Right lobe of liver (tissue), 6 donors: ENCODE measurements around the gene NUP188. TPM values are rescaled to one million over a fixed set of nuclear protein-coding genes. Genes with fewer than 3 reads are reported as not detected.

ENCODE experiments used
- ATAC-seq, 4 donors: fragments of 200-7000 bp; cut with Tn5 transposase; one replicate each; pipeline ENCODE4 v1.9.1; 2020; ENCODE audit warnings: mild to moderate bottlenecking in 4 of 4, moderate library complexity in 4 of 4
- DNase-seq, 3 donors: peaks; one replicate each; pipeline ENCODE4 v3.0.0-alpha.2; 2020
- H3K27ac ChIP-seq, 3 donors: fragments of 200-600 bp; one replicate each; pipeline ENCODE4 v1.8.0; 2022
- H3K27me3 ChIP-seq, 2 donors: fragments of 200-600 bp; one replicate each; pipeline ENCODE4 v1.8.0; 2022
- H3K36me3 ChIP-seq, 4 donors: fragments of 200-600 bp; sonication (generic) in 1 of 4; one replicate each; pipeline versions ENCODE4 v1.5.1 to v1.8.0; 2017 to 2022; ENCODE audit warnings: control low read depth in 1 of 4
- H3K4me1 ChIP-seq, 4 donors: fragments of 200-600 bp; sonication (generic) in 1 of 4; one replicate each; pipeline versions ENCODE4 v1.5.1 to v1.8.0; 2017 to 2022; ENCODE audit warnings: control low read depth in 1 of 4
- H3K4me3 ChIP-seq, 3 donors: fragments of 200-600 bp; one replicate each; pipeline ENCODE4 v1.8.0; 2022
- H3K9me3 ChIP-seq, 4 donors: fragments of 200-600 bp; sonication (generic) in 1 of 4; one replicate each; pipeline versions ENCODE4 v1.5.1 to v1.8.0; 2017 to 2022; ENCODE audit warnings: control low read depth in 1 of 4
- POLR2A ChIP-seq: fragments of 450-650 bp; IDR thresholded peaks from one replicate; pipeline ENCODE4 v1.6.1; 2017; ENCODE audit warnings: antibody characterized with exemption, mild to moderate bottlenecking
- WGBS: methylation state at CpG from one replicate; pipeline ENCODE4 v1.1.6; 2018; ENCODE audit warnings: low coverage, low lambda C conversion rate; ENCODE audit not compliant: insufficient coverage; ENCODE audit errors: missing lambda C conversion rate; 5-methylcytosine and 5-hydroxymethylcytosine counted together
- intact Hi-C, 2 donors: fragments of 100-400 bp; cut with DNase I; formaldehyde crosslinking; loops; one replicate each; pipeline versions ENCODE4 v1.11.2 to v1.14.1; 2022
- total RNA-seq, 6 experiments: library from RNA; depleted of rRNA in 2 of 6; stranded (reverse); fragments of >200 nt in 2 of 6; fragmentation: NEBNext Ultra II Directional in 3 of 6; extraction: Animal tissue kit (Norgen Biotek cat#: 25700) in 3 of 6; gene quantifications; one replicate each; pipeline versions ENCODE4 v1.1.0 to v1.2.4, GENCODE V29; 2016 to 2023
- TF ChIP-seq, protein P1 (sequence below), 4 donors: fragments of 200-600 bp in 3 of 4; fragments of 450-650 bp in 1 of 4; IDR thresholded peaks; one replicate each; pipeline versions ENCODE4 v1.5.1 to v1.8.0; 2016 to 2022; ENCODE audit warnings: antibody characterized with exemption in 4 of 4, mild to moderate bottlenecking in 2 of 4
- donor health status: DM: no; HTN: yes; CAD: no.
- donor health status: DM: no; HTN: no; CAD: no.
- donor health status: DM: no; HTN: no; CAD: no.
- donor health status: DM: no; HTN: yes; CAD: no.
- donor health status: DM: no; HTN: yes; CAD: no.

NUP188 gene
- total RNA-seq, 6 experiments from 2014 or later, result 10.5 to 18.7 (median 15.6) TPM

DNA sequence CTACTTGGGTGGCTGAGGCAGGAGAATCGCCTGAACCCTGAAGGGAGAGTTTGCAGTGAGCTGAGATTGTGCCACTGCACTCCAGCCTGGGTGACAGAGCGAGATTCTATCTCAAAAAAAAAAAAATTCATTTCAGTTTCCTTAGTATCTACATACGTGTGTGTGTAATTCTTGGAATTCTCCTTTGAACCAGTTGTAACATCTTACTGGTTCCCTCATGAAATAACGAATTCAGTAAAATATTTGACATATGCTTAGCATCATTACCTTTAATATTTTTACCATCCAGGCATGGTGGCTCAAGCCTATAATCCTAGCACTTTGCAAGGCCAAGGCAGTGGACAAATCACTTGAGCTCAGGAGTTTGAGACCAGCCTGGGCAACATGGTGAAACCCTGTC, 17.9 kb upstream of the NUP188 start:
- no peak overlapping the region for H3K4me3 ChIP-seq
- ATAC-seq, result no peak
- WGBS, result 81% methylated on average over 4 of the region's 4 CpGs
- H3K9me3 ChIP-seq, result no peaks in the 10 kb centered on the region
- no peak for TF ChIP-seq POLR2A
- TF ChIP-seq, protein P1, sequence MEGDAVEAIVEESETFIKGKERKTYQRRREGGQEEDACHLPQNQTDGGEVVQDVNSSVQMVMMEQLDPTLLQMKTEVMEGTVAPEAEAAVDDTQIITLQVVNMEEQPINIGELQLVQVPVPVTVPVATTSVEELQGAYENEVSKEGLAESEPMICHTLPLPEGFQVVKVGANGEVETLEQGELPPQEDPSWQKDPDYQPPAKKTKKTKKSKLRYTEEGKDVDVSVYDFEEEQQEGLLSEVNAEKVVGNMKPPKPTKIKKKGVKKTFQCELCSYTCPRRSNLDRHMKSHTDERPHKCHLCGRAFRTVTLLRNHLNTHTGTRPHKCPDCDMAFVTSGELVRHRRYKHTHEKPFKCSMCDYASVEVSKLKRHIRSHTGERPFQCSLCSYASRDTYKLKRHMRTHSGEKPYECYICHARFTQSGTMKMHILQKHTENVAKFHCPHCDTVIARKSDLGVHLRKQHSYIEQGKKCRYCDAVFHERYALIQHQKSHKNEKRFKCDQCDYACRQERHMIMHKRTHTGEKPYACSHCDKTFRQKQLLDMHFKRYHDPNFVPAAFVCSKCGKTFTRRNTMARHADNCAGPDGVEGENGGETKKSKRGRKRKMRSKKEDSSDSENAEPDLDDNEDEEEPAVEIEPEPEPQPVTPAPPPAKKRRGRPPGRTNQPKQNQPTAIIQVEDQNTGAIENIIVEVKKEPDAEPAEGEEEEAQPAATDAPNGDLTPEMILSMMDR (IDR thresholded peaks at IDR 0.05), result no peak
- H3K27me3 ChIP-seq, result no peaks in the 10 kb centered on the region
- no peak for DNase-seq
- H3K36me3 ChIP-seq, result peaks cover 0 to 11% (median under 1%) of the 10 kb centered on the region in 4 donors
- intact Hi-C loops, result no loop called here
- peaks cover 0 to 15% (median 0%) of the 10 kb centered on the region in 4 donors for H3K4me1 ChIP-seq
- H3K27ac ChIP-seq, result no peak overlapping the region

DNA sequence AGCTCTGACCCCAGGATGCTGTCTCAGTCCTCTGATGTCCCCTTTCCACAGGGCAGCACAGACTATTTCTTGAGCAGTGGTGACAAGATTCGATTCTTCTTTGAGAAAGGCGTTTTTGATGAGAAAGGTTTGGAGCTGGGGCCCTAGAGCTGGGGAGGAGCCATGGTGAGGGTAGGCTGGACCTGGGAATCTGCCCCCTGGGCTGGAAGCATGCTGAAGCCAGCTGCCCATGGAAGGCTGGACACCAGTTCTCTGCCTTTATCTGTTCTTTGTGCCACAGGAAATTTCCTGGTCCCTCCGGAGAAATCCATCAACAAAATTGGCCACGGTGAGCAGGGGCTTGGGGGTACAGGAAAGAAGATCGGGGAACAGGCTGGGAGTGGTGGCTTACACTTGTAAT, 13.8 kb upstream of the NUP188 start:
- WGBS, result 93% methylated on average over 3 of the region's 5 CpGs
- TF ChIP-seq, protein P1 (IDR thresholded peaks at IDR 0.05), result no peak
- TF ChIP-seq POLR2A, result no peak

DNA sequence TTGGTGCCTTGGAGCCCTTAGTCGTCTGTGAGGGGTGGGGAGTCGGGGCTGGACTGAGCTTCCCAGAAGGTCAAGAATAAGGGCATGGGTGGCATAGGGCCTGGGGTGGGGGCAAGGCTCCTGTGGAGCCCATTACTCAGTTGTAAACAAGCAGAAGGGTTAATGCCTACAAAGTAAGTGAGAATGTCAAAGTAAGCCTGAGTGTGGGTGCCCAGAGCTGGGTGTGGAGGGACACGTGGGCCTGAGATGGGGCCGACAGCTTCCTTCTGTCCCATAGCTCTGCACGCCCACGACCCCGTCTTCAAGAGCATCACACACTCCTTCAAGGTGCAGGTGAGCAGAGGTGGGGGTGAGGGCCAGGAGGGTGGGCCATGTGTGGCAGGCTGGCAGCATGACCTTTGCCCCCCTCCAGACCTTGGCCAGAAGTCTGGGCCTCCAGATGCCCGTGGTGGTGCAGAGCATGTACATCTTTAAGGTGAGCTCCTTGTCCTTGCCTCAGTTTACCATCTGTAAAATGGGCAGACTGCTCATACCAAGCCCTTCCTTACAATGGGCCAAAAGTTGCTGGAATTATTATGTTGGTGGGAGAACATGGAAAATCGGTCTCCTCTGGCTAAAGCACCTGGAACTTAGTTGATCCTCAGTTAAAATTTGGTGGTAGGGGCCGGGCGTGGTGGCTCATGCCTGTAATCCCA, 11.2 kb upstream of the NUP188 start:
- no peak overlapping the region for H3K4me3 ChIP-seq
- DNase-seq (peak in 1 of 3 donors; percentile 37), ATAC-seq (no peak)
- H3K27me3 ChIP-seq, result no peaks in the 10 kb centered on the region
- intact Hi-C loops, result no loop called here
- TF ChIP-seq, protein P1 (IDR thresholded peaks at IDR 0.05), result no peak
- no peak for TF ChIP-seq POLR2A
- H3K36me3 ChIP-seq, result peaks cover 0 to 24% (median 4%) of the 10 kb centered on the region in 4 donors
- H3K4me1 ChIP-seq, result no peaks in the 10 kb centered on the region
- 100% methylated on average over 2 of the region's 11 CpGs for WGBS
- no peak overlapping the region for H3K27ac ChIP-seq
- no peaks in the 10 kb centered on the region for H3K9me3 ChIP-seq

More for the DNA sequence above, 13.8 kb upstream of the NUP188 start:
- H3K4me3 ChIP-seq, result no peak overlapping the region
- no peak overlapping the region for H3K27ac ChIP-seq
- intact Hi-C loops, result no loop called here
- no peaks in the 10 kb centered on the region for H3K4me1 ChIP-seq
- peaks cover 0 to 24% (median 4%) of the 10 kb centered on the region in 4 donors for H3K36me3 ChIP-seq
- DNase-seq (peak in 1 of 3 donors; percentile 19), ATAC-seq (no peak)
- H3K9me3 ChIP-seq, result no peaks in the 10 kb centered on the region
- no peaks in the 10 kb centered on the region for H3K27me3 ChIP-seq

DNA sequence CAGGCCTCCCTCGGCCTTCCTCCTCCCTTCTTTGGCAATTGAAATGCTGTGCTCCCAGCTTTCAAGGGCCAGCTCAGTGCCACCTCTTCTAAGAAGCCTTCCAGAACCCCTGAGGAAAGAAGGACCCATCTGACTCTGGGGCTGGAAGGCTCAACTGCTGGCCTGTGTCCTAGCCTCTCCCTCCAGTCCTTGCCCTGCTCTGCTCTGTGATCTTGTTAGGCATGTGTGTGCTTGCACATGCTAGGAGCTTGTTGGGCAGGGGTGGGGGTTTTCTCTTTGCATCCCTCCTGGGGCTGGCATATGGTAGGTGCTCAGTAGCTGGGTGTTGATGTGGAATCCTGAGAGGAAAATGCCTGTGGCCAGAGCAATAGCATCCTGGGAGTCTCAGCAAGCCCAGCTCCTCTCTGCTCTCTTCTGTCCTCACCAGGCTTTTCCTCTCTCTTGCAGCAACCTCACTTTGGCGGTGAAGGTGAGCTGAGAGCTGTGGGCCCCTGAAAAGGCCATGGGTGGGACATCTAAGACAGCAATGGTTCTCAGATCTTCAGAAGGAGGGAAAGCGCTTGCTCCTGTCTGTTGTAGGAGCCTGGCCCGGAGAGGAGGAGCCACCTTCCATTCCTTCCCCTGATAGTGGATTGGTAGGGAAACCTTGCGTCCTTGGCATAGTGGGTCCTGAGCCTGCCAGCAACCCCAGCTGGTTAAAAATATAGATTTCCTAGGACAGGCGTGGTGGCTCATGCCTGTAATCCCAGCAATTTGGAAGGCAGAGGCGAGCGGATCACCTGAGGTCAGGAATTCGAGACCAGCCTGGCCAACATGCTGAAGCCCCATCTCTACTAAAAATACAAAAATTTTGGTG, 10.0 kb upstream of the NUP188 start:
- Histone ChIP-seq H3K4me3 (no peak overlapping the region), H3K4me1 (no peaks in the 10 kb centered on the region), H3K27me3 (no peaks in the 10 kb centered on the region), H3K27ac (no peak overlapping the region), H3K36me3 (peaks cover 0 to 31% (median 4%) of the 10 kb centered on the region in 4 donors), H3K9me3 (no peaks in the 10 kb centered on the region)
- DNase-seq (peak in 1 of 3 donors; percentile 15), ATAC-seq (no peak)
- intact Hi-C loops, result no loop called here
- 95% methylated on average over 7 of the region's 9 CpGs for WGBS
- no peak for TF ChIP-seq POLR2A
- TF ChIP-seq, protein P1 (IDR thresholded peaks at IDR 0.05), result no peak
